ENCODE measurements around the gene AHCYL1. TPM values are rescaled to one million over a fixed set of nuclear protein-coding genes. Genes with fewer than 3 reads are reported as not detected.

AHCYL1 gene
- total RNA-seq, 6 donors from 2014 or later, result 41.9 to 89.6 (median 76.1) TPM

DNA sequence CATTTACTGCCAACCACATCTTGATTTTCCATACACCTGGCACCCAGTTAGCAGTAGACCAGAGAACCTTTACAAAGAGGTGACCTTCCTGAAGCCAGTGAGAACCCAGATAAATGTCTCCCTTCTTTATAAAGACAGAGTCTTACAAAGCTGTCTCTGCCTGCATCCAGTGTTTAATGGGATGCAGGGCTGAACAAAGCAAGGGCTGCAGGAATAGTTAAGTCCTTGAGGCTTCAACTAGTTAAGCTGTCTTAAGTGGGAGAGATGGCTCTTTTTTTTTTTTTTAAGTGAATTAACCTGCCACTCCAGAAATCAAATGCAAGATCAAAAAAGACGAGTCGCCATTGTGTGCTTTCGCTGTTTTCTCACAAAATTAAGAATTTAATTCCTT lies 1.5 kb downstream of the AHCYL1 start:
- WGBS, 2 donors, result 81 to 82% methylated on average over 3 of the region's 3 CpGs
- no peaks in the 10 kb centered on the region for H3K27me3 ChIP-seq
- H3K36me3 ChIP-seq, result no peaks in the 10 kb centered on the region
- H3K4me1 ChIP-seq, result peaks cover 45 to 65% (median 59%) of the 10 kb centered on the region in 4 donors
- H3K9me3 ChIP-seq, result no peaks in the 10 kb centered on the region
- H3K27ac ChIP-seq, result peak overlapping the region in 3 of 4 donors; percentile 92 to 99 (median 93)
- DNase-seq (no peak), ATAC-seq (ENCODE audit: low FRiP score in 2 of 2) (no peak)
- peak overlapping the region in 3 of 4 donors; percentile 67 to 87 (median 83) for H3K4me3 ChIP-seq
- TF ChIP-seq POLR2AphosphoS5 (IDR thresholded peaks at IDR 0.05) (no peak), CTCF (IDR thresholded peaks at IDR 0.05) (no peak), POLR2A (IDR thresholded peaks at IDR 0.05) (no peak), EP300 (IDR thresholded peaks at IDR 0.05) (no peak)

DNA sequence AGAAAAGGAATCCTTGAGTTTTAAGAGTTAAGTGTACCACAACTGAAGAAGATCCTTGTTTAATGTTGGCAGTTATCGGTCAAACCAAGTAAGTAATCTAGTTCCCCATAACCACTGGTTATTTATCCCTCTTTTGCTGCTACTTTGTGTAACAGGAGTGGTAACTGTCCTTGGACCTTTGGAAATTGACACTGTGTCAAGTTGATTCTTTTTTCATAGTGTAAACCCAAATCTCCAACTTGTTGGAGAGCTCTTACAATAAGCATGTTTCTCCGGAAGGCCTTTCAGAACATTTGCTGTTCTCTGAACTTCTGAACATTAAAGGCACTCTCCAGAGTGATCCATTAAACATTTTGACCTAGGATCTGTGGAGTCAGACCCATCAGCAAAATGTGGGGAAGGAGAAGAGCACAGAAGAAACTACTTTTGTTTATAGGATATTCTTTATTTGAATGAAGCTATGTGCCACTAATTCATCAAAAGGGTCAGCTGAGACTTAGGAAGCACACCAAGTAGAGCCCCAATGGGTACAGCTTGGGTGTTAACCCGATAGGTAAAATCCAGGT lies 3.9 kb downstream of the AHCYL1 start:
- no peak overlapping the region for H3K4me3 ChIP-seq
- H3K4me1 ChIP-seq, result peaks cover 47 to 72% (median 64%) of the 10 kb centered on the region in 4 donors
- TF ChIP-seq EP300 (IDR thresholded peaks at IDR 0.05) (no peak), POLR2A (IDR thresholded peaks at IDR 0.05) (no peak), CTCF (IDR thresholded peaks at IDR 0.05) (no peak), POLR2AphosphoS5 (IDR thresholded peaks at IDR 0.05) (no peak)
- H3K27ac ChIP-seq, result no peak overlapping the region
- WGBS, 2 donors, result 78 to 82% methylated on average over 3 of the region's 3 CpGs
- ATAC-seq (ENCODE audit: low FRiP score in 2 of 2) (no peak), DNase-seq (no peak)
- H3K36me3 ChIP-seq, result no peaks in the 10 kb centered on the region
- no peaks in the 10 kb centered on the region for H3K9me3 ChIP-seq
- no peaks in the 10 kb centered on the region for H3K27me3 ChIP-seq

DNA sequence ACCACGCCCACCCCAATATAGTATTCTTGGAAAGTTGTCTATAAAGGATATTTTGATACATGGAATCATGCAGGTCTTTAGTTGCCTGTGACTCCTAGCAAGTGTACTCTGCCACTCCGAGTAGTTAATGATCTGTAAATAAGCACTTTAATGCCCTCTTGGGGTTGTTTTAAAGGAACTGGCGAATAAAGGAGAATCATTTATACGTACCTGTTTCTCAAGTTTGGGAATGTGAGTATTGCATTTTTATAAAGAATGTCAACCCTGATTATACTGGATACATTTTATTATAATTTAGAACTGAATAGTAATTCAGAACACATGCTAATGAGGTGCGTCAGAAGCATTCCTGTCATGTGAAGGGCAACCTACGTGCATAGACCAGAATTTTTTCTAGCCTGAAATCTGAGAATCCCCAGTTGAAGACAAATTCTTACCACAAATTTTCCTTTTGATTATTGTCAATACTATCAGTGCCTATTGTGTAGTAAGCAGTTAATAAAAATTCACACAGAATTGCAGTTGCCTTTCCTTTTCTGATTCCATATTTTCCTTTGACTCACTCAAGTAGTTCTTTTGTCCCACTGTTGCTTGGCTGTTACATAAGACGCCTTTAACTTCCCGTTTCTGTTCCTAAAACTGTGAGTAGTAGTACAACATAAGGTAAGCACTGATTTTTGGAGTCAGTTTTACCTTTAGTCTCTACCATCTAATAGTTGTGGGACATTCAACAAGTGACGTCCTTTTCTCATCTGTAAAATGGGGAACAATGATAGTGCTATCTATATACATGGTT lies 5.1 kb downstream of the AHCYL1 start:
- H3K4me1 ChIP-seq, result peaks cover 48 to 75% (median 65%) of the 10 kb centered on the region in 4 donors

DNA sequence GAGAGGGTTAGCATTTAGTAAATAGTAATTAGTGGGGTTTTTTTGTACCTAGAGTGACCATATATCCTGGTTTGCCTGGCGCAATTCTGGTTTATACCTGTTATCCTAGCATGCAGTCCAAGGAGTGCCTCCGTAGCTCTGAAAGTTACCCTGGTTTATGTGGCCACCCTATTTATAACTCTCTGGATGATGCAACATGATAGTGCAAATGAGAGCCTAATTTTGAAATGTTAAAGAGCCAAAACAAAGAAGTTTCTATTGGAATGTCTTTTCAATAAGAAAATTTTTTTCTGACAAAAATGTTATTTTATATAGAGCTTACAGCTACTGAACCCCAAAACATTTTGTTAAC lies 5.7 kb downstream of the AHCYL1 start:
- Histone ChIP-seq H3K27me3 (no peaks in the 10 kb centered on the region), H3K9me3 (no peaks in the 10 kb centered on the region), H3K27ac (peak overlapping the region in 1 of 4 donors; percentile 61), H3K36me3 (no peaks in the 10 kb centered on the region), H3K4me1 (peaks cover 49 to 80% (median 70%) of the 10 kb centered on the region in 4 donors), H3K4me3 (no peak overlapping the region)
- WGBS, 2 donors, result 67 to 84% methylated on average over 2 of the region's 2 CpGs
- TF ChIP-seq CTCF (IDR thresholded peaks at IDR 0.05), result no peak
- TF ChIP-seq EP300 (IDR thresholded peaks at IDR 0.05), result no peak
- no peak for TF ChIP-seq POLR2A (IDR thresholded peaks at IDR 0.05)
- TF ChIP-seq POLR2AphosphoS5 (IDR thresholded peaks at IDR 0.05), result no peak
- no peak for DNase-seq
- ATAC-seq (ENCODE audit: low FRiP score in 2 of 2), result no peak

More for the DNA sequence above, 5.1 kb downstream of the AHCYL1 start:
- no peak for TF ChIP-seq POLR2A (IDR thresholded peaks at IDR 0.05)
- no peak for TF ChIP-seq EP300 (IDR thresholded peaks at IDR 0.05)
- TF ChIP-seq POLR2AphosphoS5 (IDR thresholded peaks at IDR 0.05), result no peak
- no peak for TF ChIP-seq CTCF (IDR thresholded peaks at IDR 0.05)
- 73% methylated on average over 9 of the region's 9 CpGs for WGBS, 2 donors
- DNase-seq (no peak), ATAC-seq (ENCODE audit: low FRiP score in 2 of 2) (no peak)
- Histone ChIP-seq H3K27ac (peak overlapping the region in 1 of 4 donors; percentile 61), H3K36me3 (no peaks in the 10 kb centered on the region), H3K4me3 (no peak overlapping the region), H3K27me3 (no peaks in the 10 kb centered on the region), H3K9me3 (no peaks in the 10 kb centered on the region)
